HT-29 (cell line): ENCODE data around the gene CCNK. TPM values are rescaled to one million over a fixed set of nuclear protein-coding genes. Genes with fewer than 3 reads are reported as not detected.

ENCODE experiments used
- DNase-seq: peaks from one replicate; pipeline ENCODE4 v3.0.0-alpha.2; 2015; ENCODE audit warnings: low spot score
- total RNA-seq: library from RNA; depleted of rRNA; stranded (reverse); fragments of >200 nt; shearing (Covaris generic); gene quantifications from 2 replicates; pipeline ENCODE4 v1.2.3, GENCODE V29; 2014

Gene CCNK
- total RNA-seq, 1 experiment from 2014 or later: 12.4 TPM

DNA sequence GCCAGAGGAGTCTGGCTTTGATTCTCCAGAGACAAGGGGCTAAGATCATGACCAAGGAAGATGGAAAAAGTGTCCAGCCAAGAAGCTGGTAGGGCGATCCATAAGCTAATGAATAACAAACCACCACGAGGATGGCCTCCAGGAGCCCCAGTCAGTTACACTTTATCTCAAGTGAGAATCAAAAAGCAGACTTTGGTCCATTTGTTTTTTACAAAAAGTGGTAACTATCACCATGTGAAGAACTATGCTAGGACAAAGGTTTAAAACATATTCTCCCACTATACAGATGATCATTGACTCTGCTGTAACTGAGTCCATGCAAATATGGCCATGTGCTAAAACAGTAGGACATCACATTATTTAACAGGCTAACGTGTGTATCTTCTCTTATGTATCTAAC, 14.5 kb upstream of the CCNK start:
- DNase-seq: no peak

DNA sequence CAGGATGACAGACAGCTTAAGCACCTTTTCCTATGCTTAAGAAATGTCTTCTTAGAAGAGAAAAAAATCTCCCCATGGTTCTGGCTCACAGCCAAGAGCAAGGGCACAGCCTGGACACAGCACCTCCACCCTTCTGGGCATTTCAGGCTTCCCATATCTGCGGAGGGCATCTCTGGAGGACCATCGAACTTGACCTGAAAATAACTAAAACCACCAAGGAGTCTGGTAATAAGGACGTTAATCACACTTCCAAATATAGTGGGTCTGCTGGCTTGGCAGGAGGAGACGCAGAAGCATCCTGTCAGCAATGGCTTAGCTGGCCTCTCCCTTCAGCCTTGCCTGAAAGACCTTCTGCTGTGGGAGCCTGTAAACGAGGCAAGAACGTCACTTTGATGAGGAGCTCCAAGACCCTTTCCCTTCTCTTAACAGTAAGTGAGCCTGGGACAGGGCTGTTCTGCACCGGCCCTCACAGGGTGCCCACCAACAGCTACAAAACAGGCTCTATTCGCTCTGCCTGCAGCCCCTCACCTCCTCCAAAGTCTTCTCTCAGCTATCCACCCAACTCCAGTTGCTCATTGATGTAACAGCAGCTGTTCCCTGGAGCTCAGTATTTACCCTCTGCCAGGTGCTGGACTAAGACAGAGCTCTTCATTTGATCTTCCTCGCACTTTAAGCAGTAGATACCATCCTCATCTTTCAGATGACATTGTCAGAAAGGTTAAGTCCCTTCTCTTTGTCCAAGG, 13.7 kb upstream of the CCNK start:
- peak; percentile 11 for DNase-seq

DNA sequence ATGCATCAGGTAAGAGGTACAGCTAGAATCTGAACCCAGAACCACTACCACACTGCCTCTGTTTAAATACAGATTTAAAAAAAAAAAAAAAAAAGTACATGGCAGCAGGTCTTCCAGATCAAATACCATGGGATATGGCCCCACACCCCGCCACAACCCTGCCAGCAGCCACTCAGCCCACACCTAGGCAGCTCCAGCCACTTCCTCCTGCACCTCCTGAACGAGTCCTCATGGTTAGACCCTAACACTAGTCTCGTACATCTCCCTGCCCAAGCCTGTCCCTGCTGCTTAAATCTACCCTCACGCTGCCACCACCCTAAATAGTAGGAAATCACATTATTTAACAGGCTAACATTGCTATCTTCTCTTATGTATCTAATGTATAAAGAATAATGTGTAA, 13.1 kb upstream of the CCNK start:
- DNase-seq: no peak

DNA sequence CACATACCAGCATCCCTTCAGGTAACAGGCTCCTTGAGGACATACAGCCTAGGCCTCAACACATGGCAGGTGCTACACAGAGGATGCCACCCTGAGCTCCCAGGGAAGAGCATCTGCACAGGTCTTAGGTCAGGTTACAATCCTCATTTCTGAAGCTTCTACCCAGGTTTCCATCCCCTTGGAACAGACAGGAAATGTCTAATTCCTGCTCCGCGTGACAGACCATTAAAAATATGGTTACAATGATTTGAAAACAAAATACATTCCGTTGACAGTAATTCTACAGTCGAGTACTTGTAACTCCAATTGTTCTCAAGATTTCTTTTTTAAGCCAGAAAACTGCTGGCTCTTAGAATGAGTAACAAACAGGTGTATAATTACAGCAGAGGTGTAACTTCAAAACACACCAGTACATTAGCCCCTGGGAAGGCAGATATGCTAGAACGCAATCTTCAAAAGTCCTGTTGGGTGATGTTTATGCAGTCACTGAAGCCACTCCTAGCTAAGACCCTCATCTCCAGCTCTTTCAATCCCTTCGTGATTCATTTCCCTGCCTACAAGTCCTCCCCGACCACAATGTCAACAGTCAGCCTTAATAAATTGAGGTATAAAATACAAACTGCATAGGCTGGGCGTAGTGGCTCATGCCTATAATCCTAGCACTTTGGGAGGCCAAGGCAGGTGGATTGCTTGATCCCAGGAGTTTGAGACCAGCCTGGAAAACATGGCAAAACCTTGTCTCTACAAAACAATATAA, 12.2 kb upstream of the CCNK start:
- no peak for DNase-seq

- DNase-seq: no peak
These were observed 9.5 kb upstream of the CCNK start for GRCh38 chr14:99471731-99472130.

DNA sequence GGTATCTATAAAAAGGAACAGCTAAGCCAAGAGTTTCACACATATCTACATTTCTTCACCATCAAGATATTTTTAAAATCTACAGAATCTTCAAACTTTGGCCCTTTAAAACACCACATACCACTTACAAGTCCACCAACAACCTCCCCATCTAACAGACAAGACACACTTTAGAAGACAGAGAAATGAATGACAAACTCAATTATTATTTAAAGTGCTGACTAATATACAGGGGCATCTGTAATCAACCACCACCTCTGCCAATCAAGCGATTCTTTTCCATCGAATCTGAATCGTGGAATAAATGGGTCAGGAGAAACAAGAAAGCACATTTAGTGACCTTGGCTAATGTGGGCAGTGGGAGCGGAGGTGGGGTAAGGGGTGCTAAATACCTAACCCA, 8.3 kb upstream of the CCNK start:
- DNase-seq: no peak

DNA sequence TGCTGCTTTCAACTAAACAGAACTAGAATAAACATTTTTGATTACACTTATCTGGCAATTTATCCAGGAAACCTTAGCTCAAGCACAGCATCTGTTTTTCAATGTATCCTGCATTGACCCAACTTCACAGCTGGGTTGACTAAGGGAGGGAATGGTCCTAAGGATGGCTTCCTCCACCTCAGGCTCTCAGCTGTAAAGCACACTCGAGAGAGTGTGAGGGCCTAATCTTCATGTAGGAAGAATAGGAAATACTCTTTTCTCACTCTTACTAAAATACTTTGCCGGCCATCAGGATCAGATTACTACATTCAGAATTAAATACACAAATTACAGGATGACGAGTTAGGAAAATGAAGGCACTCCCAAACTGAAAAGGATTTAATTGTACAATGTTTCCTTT, 7.8 kb upstream of the CCNK start:
- no peak for DNase-seq

DNA sequence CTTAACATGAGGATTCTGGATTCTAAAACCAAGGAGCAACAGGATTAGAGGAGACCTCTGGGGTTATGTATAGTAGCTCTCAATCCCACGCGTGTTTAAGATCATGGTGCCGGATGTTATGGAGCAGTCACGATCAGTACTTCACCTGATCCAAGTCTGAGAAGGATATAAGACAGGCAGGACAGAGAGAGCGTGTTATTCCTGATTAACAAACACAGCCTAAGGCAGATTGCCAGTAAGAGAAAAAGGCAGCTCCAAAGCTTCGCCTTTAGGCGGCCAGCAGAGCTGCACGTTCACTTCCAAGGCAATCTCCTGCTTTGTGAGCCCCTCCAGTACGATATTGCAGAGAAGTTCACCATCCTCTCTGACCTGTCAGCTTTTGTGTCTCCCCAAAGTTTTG, 6.0 kb upstream of the CCNK start:
- no peak for DNase-seq

DNA sequence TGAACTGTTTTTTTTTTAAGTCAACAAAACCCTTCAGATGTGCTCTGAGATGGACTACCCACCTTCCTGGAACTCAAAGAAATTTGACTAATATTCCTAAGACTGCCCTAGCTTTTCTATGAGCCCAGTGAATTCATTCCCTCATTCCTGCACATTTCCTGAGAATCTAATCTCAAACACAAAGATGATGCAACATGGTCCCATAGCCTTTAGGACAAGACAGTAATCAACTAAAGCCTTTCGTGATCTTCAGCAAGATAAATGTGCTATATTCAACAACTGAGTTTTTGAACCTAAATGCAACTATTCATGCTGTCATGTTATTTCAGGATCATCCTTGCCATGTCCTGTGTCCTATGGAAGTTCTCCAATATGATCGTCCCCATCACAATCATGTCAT, 5.5 kb upstream of the CCNK start:
- DNase-seq: no peak

DNA sequence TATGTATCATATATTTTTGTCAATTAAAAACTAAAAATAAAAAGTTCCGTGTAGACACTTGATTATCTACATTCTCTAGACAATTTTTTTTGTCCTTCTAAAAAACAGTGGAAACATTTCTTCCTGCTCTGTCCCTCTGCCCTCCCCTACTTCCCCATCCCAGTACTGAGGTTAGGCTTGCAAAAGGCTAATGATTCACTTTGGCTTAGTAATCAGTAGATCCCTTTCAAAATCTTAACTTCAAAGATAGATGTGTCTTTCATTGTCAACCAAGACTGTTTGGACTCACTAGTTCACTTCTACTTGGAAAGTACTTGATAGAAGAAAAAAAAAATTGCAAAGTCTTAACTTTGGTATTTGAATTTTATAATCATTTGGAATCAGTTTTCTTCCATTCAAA, 4.3 kb upstream of the CCNK start:
- DNase-seq: no peak

GRCh38 chr14:99478128-99478527, 3.1 kb upstream of the CCNK start:
- DNase-seq: peak; percentile 3

DNA sequence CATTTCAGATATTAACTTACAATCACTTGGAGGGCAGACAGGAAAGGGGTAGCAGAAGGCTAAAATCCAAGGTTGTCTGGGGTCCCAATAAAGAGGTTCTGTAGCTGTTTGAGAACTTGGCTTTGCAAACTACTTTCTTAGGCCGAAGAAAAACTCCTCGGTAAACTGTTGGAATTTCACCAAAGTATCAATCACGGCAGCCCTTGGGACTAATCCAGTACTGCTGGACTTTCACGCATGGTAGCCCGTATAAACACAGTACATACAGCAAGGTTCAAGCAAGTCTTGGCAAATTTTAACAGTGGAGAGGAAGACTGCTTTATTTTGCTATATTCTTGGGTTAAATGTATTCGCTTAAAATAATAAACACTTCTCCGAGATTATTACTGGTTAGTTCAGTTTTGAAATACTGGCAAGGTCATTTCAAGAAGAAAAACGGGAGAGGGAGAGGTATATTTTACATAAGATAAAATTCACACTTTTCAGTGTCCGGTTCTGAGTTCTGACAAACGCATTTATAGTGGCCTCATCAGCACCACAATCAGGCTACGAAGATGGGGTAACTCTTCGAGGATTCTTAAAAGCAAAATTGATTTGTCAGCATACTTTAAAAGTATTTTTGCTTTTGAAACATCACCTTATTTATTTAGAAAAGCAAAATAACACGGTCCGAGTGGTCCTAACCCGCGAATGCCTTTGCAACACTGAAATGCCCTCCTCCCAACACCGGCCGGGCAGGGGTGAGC, 1.9 kb upstream of the CCNK start:
- peak; percentile 13 for DNase-seq

DNA sequence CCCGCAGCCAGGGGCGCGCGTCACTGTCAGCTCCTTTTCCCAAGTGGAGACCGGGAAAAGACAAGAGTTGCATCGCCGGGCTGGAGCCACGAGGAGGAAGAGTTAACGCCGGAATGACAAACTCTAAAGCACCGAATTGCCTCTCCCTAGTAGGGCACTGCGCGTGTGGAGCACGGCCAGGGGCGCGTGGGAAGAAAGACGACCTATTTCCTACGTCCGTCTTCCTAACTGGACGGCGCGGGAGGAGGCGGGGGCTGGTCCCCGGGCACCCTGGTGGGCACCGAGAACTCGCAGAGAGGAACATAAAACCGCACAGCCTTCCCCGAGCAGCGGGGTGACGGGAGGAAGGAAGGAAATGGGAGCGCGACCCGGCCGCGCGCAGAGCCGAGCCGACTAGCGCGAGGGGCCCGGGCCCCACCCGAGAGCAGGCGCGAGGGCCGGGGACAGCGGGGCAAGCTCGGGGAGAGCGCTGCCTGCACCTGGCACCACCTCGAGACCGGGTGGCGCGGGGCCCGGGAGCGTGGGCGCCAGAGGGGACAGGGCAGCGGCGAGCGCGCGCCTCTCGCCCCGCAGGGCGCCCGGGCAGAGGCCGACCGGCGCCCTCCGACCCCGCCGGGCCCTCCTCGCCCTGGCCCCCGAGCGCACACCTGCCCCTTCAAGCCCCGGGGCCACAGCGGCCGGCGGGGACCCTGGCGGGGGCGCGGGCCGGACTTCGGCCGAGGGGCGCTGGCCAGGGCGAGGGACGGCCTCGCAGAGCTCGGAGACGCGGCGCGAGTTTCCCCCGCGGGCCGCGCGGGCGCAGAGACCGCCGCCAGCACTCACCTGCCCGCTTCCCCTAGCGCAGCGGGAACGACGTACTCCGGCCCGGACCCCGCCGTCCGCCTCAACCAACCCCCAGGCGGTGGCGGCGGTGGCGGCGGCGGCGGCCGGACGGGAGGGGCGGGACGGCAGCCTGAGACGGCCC, 1.0 kb upstream of the CCNK start, which contains the start of gene SETD3:
Gene SETD3 (minus strand): TSS at position 954 of the 964 bp plus-strand sequence. CDS start 15,054 bp downstream, outside the sequence.
- peak; percentile 28 for DNase-seq

GRCh38 chr14:99481745-99482099, 513 bp downstream of the CCNK start:
- DNase-seq: peak; percentile 21

GRCh38 chr14:99484106-99484505, 2.9 kb downstream of the CCNK start:
- no peak for DNase-seq

GRCh38 chr14:99497341-99497740, 16.1 kb downstream of the CCNK start:
- no peak for DNase-seq

DNA sequence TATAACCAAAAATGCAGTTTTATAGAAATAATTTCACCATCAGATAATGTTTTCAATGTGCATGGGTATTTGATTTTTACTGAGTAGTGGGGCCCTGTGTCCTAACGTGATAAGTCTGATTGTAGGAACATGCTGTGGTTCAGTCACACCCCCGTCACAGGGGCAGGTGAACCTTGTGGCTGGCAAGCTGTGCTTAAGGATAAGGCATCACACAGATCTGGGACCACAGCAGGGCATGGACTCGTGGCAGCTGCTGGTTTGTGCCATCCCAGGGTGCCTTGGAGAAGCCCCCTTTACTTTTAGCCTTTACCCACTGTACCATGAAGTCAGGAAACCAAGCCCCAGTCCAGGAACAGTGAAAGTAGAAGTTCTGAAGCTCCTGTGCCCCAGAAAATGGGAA, 16.7 kb downstream of the CCNK start:
- no peak for DNase-seq

- no peak for DNase-seq
These were observed 21.8 kb downstream of the CCNK start for GRCh38 chr14:99502989-99503421.

GRCh38 chr14:99503848-99504453, 22.7 kb downstream of the CCNK start:
- no peak for DNase-seq

DNA sequence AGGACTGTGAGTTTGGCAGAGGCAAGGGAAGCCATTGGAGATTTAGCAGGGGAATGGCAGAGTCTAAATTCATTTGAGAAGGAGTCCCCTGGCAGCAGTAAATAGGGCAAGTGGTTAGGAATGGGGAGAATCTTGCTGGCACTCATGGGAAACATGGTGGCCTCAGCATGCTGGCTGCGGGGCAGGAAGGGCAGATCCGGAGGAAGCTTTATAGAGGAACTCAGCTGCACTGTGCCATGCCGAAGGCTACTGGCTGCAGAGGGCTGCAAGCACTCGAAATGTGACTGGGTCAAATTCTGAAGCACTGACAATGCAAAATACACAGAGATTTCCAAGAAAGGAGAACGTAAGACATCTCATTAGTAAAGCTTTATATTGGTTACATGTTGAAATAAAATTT, 23.9 kb downstream of the CCNK start:
- no peak for DNase-seq

GRCh38 chr14:99506276-99506675, 25.1 kb downstream of the CCNK start:
- DNase-seq: no peak
